Smooth muscle cell (in vitro differentiated cells): ENCODE data around the gene SLC30A7. TPM values are rescaled to one million over a fixed set of nuclear protein-coding genes. Genes with fewer than 3 reads are reported as not detected.

ENCODE experiments used
- DNase-seq: peaks from one replicate; lab custom pipeline; 2025; ENCODE audit not compliant: unreplicated experiment; lab: John Stamatoyannopoulos, UW
- H2AFZ ChIP-seq: fragments of 200-600 bp; sonication (generic); 2 replicates; pipeline ENCODE4 v1.6.0; 2016; ENCODE audit warnings: antibody characterized with exemption, low read depth, mild to moderate bottlenecking
- H3F3A ChIP-seq: fragments of 200-600 bp; sonication (generic); 2 replicates; pipeline ENCODE4 v1.6.0; 2017; ENCODE audit warnings: antibody characterized with exemption, low read depth
- H3K27ac ChIP-seq: fragments of 200-600 bp; sonication (generic); 2 replicates; pipeline ENCODE4 v1.5.1; 2016; ENCODE audit warnings: low read depth, mild to moderate bottlenecking
- H3K27me3 ChIP-seq: fragments of 200-600 bp; sonication (generic); 2 replicates; pipeline ENCODE4 v1.6.1; 2016; ENCODE audit warnings: low read depth, mild to moderate bottlenecking
- H3K36me3 ChIP-seq: fragments of 200-600 bp; sonication (generic); 2 replicates; pipeline ENCODE4 v1.5.1; 2016; ENCODE audit warnings: low read depth
- H3K4me1 ChIP-seq: fragments of 200-600 bp; sonication (generic); 2 replicates; pipeline ENCODE4 v1.5.1; 2016; ENCODE audit warnings: low read depth
- H3K4me2 ChIP-seq: fragments of 200-600 bp; sonication (generic); 2 replicates; pipeline ENCODE4 v1.6.0; 2016; ENCODE audit warnings: mild to moderate bottlenecking
- H3K4me3 ChIP-seq: fragments of 200-600 bp; sonication (generic); 2 replicates; pipeline ENCODE4 v1.5.1; 2016; ENCODE audit warnings: mild to moderate bottlenecking
- H3K79me2 ChIP-seq: fragments of 200-600 bp; sonication (generic); 2 replicates; pipeline ENCODE4 v1.6.0; 2016; ENCODE audit warnings: low read depth, mild to moderate bottlenecking
- H3K9ac ChIP-seq: fragments of 200-600 bp; sonication (generic); 2 replicates; pipeline ENCODE4 v1.6.0; 2016; ENCODE audit warnings: low read depth
- H3K9me3 ChIP-seq: fragments of 200-600 bp; sonication (generic); replicated peaks from 2 replicates; pipeline ENCODE4 v1.5.1; 2016; ENCODE audit warnings: low read depth
- H4K20me1 ChIP-seq: fragments of 200-600 bp; sonication (generic); 2 replicates; pipeline ENCODE4 v1.6.0; 2016; ENCODE audit warnings: low read depth
- CTCF ChIP-seq: fragments of 200-600 bp; sonication (generic); IDR thresholded peaks from 2 replicates; pipeline ENCODE4 v1.5.1; 2017; ENCODE audit warnings: borderline replicate concordance, mild to moderate bottlenecking, antibody characterized with exemption; ENCODE audit not compliant: insufficient read depth, poor library complexity, severe bottlenecking
- WGBS: methylation state at CpG from one replicate; pipeline ENCODE4 v1.1.7; 2016; ENCODE audit warnings: low lambda C conversion rate; 5-methylcytosine and 5-hydroxymethylcytosine counted together
- polyA plus RNA-seq: library from polyadenylated mRNA; unstranded; fragments of >200 nt; fragmentation: Nextera tagmentation; extraction: Ambion mirVana; gene quantifications from 2 replicates; pipeline ENCODE4 v1.2.1, GENCODE V29; 2016
- total RNA-seq: library from RNA; depleted of rRNA; stranded (reverse); fragments of >200 nt; gene quantifications from 2 replicates; pipeline ENCODE4 v1.2.3, GENCODE V29; 2014

Gene SLC30A7
- total and polyA plus RNA-seq, 2 experiments from 2014 or later: 22.0 to 59.0 TPM

GRCh38 chr1:100971021-100971420 lies 75.1 kb downstream of the SLC30A7 start:
- no peak overlapping the region for H3K4me3 ChIP-seq
- no peaks in the 10 kb centered on the region for H3K79me2 ChIP-seq
- H3K4me1 ChIP-seq: no peaks in the 10 kb centered on the region
- H3K27me3 ChIP-seq: no peaks in the 10 kb centered on the region
- TF ChIP-seq CTCF: no peak
- no peaks in the 10 kb centered on the region for H3F3A ChIP-seq
- H3K36me3 ChIP-seq: peaks cover 16% of the 10 kb centered on the region
- no peak overlapping the region for H3K27ac ChIP-seq
- no peak overlapping the region for H3K9ac ChIP-seq
- peaks cover 26% of the 10 kb centered on the region for H4K20me1 ChIP-seq
- no peak overlapping the region for H3K4me2 ChIP-seq
- H2AFZ ChIP-seq: no peak overlapping the region
- no peak for DNase-seq
- H3K9me3 ChIP-seq: no peaks in the 10 kb centered on the region
- WGBS: 54% methylated on average over 1 of the region's 1 CpG

GRCh38 chr1:100972185-100972584 lies 76.3 kb downstream of the SLC30A7 start:
- Histone ChIP-seq H4K20me1 (peaks cover 26% of the 10 kb centered on the region), H3K9ac (no peak overlapping the region), H3K4me3 (no peak overlapping the region), H3K4me2 (no peak overlapping the region), H3F3A (no peaks in the 10 kb centered on the region), H3K36me3 (peaks cover 16% of the 10 kb centered on the region), H3K27ac (no peak overlapping the region), H3K79me2 (no peaks in the 10 kb centered on the region), H3K9me3 (no peaks in the 10 kb centered on the region), H3K27me3 (no peaks in the 10 kb centered on the region), H2AFZ (no peak overlapping the region), H3K4me1 (no peaks in the 10 kb centered on the region)
- DNase-seq: no peak
- WGBS: 64% methylated on average over 1 of the region's 1 CpG
- TF ChIP-seq CTCF: no peak

- H3K4me3 ChIP-seq: no peak overlapping the region
- no peaks in the 10 kb centered on the region for H4K20me1 ChIP-seq
- H3K79me2 ChIP-seq: no peaks in the 10 kb centered on the region
- H3K27me3 ChIP-seq: no peaks in the 10 kb centered on the region
- H3K27ac ChIP-seq: no peak overlapping the region
- 100% methylated on average over 1 of the region's 1 CpG for WGBS
- no peak overlapping the region for H2AFZ ChIP-seq
- peaks cover 12% of the 10 kb centered on the region for H3K36me3 ChIP-seq
- DNase-seq: no peak
- H3K9me3 ChIP-seq: no peaks in the 10 kb centered on the region
- H3K4me1 ChIP-seq: no peaks in the 10 kb centered on the region
- no peak for TF ChIP-seq CTCF
- H3K4me2 ChIP-seq: no peak overlapping the region
- H3F3A ChIP-seq: no peaks in the 10 kb centered on the region
- no peak overlapping the region for H3K9ac ChIP-seq
These were observed 81.0 kb downstream of the SLC30A7 start for GRCh38 chr1:100976936-100977335.

GRCh38 chr1:100979631-100980030 lies 83.7 kb downstream of the SLC30A7 start:
- no peak for TF ChIP-seq CTCF
- H3K4me3 ChIP-seq: no peak overlapping the region
- H3K36me3 ChIP-seq: peaks cover 7% of the 10 kb centered on the region
- no peak overlapping the region for H3K9ac ChIP-seq
- H3K79me2 ChIP-seq: no peaks in the 10 kb centered on the region
- no peak overlapping the region for H3K4me2 ChIP-seq
- no peaks in the 10 kb centered on the region for H3K9me3 ChIP-seq
- no peaks in the 10 kb centered on the region for H3K27me3 ChIP-seq
- 74% methylated on average over 2 of the region's 2 CpGs for WGBS
- H2AFZ ChIP-seq: no peak overlapping the region
- DNase-seq: no peak
- H3F3A ChIP-seq: no peaks in the 10 kb centered on the region
- no peaks in the 10 kb centered on the region for H4K20me1 ChIP-seq
- H3K27ac ChIP-seq: no peak overlapping the region
- no peaks in the 10 kb centered on the region for H3K4me1 ChIP-seq
